ENCODE results near the gene UBE2L6.

- no peak for TF ChIP-seq CTCF (conservative IDR thresholded peaks at IDR 0.05)
- no peak for TF ChIP-seq ZFX (IDR thresholded peaks at IDR 0.05)
These were observed 64.6 kb downstream of the UBE2L6 start for GRCh38 chr11:57502870-57503269.
